ENCODE data around the gene KIAA1586. TPM values are rescaled to one million over a fixed set of nuclear protein-coding genes. Genes with fewer than 3 reads are reported as not detected.
"Not testable (repeated sequence)": the region's sequence is repeated elsewhere in the genome, so short reads cannot be mapped to it uniquely, and the experiment has no call there.

Gene KIAA1586
- polyA plus RNA-seq, 1 donor (not counting 4 experiments of a cell fraction or from before 2014, with no cell fraction given): 8.2 TPM

GRCh38 chr6:57040011-57040410 is 6.5 kb upstream of the KIAA1586 start:
- no peaks in the 10 kb centered on the region for H3K4me1 ChIP-seq (ENCODE audit: control insufficient read depth, extremely low read depth, insufficient read depth, low read length)
- H3K36me3 ChIP-seq (ENCODE audit: control insufficient read depth in 2 of 2, extremely low read depth in 1 of 2, insufficient read depth in 2 of 2, low read length in 2 of 2): no peaks in the 10 kb centered on the region
- no peaks in the 10 kb centered on the region for H3K27me3 ChIP-seq (ENCODE audit: control insufficient read depth, extremely low read depth, insufficient read depth, low read length)
- TF ChIP-seq, protein P1, sequence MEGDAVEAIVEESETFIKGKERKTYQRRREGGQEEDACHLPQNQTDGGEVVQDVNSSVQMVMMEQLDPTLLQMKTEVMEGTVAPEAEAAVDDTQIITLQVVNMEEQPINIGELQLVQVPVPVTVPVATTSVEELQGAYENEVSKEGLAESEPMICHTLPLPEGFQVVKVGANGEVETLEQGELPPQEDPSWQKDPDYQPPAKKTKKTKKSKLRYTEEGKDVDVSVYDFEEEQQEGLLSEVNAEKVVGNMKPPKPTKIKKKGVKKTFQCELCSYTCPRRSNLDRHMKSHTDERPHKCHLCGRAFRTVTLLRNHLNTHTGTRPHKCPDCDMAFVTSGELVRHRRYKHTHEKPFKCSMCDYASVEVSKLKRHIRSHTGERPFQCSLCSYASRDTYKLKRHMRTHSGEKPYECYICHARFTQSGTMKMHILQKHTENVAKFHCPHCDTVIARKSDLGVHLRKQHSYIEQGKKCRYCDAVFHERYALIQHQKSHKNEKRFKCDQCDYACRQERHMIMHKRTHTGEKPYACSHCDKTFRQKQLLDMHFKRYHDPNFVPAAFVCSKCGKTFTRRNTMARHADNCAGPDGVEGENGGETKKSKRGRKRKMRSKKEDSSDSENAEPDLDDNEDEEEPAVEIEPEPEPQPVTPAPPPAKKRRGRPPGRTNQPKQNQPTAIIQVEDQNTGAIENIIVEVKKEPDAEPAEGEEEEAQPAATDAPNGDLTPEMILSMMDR (optimal IDR thresholded peaks at IDR 0.05 in 1 of 3, IDR thresholded peaks at IDR 0.05 in 1 of 3, conservative IDR thresholded peaks at IDR 0.05 in 1 of 3; ENCODE audit: extremely low read depth in 1 of 3, insufficient read depth in 2 of 3, low read length in 3 of 3): peak; percentile 23 to 52 (median 38)
- TF ChIP-seq EZH2 (IDR thresholded peaks at IDR 0.05; ENCODE audit: low read length): no peak
- no peaks in the 10 kb centered on the region for H3K9me3 ChIP-seq (ENCODE audit: control insufficient read depth, low read depth, low read length)
- no peak for DNase-seq (ENCODE audit: low read depth, low spot score)
- H4K20me1 ChIP-seq (ENCODE audit: control insufficient read depth, extremely low read depth, insufficient read depth, low read length): no peaks in the 10 kb centered on the region
- dilution Hi-C loops (cut with MboI; ENCODE audit: extremely low pct_ligation_motif_present, low sequenced_read_pairs): no loop called here
- H3K9ac ChIP-seq (ENCODE audit: control insufficient read depth, extremely low read depth, insufficient read depth, low read length): no peak overlapping the region
- no peak overlapping the region for H3K4me3 ChIP-seq (ENCODE audit: control insufficient read depth in 2 of 3, extremely low read depth in 1 of 3, insufficient read depth in 2 of 3, low read depth in 1 of 3, low read length in 3 of 3)
- no peak for FAIRE-seq
- H3K4me2 ChIP-seq (ENCODE audit: control insufficient read depth, extremely low read depth, insufficient read depth, low read depth, low read length): no peak overlapping the region
- H3K9me1 ChIP-seq (ENCODE audit: control insufficient read depth, extremely low read depth, insufficient read depth, low read length): no peaks in the 10 kb centered on the region
- H2AFZ ChIP-seq (ENCODE audit: control insufficient read depth, low read length): no peak overlapping the region
- H3K27ac ChIP-seq (ENCODE audit: control insufficient read depth, insufficient read depth, low read length): no peak overlapping the region
- no peaks in the 10 kb centered on the region for H3K79me2 ChIP-seq (ENCODE audit: control insufficient read depth, insufficient read depth, low read length)

DNA sequence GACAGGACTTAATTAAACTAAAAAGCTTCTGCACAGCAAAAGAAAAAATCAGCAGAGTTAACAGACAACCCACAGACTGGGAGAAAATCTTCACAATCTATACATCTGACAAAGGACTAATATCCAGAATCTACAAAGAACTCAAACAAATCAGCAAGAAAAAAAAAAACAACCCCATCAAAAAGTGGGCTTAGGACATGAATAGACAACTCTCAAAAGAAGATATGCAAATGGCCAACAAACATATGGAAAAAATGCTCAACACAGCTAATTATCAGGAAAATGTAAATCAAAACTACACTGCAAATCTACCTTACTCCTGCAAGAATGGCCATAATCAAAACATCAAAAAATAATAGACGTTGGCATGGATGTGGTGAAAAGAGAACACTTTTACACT is 2.4 kb upstream of the KIAA1586 start:
- H3K9ac ChIP-seq (ENCODE audit: control insufficient read depth, extremely low read depth, insufficient read depth, low read length); H4K20me1 ChIP-seq (ENCODE audit: control insufficient read depth, extremely low read depth, insufficient read depth, low read length); DNase-seq (ENCODE audit: low read depth, low spot score); H3K4me2 ChIP-seq (ENCODE audit: control insufficient read depth, extremely low read depth, insufficient read depth, low read depth, low read length); dilution Hi-C loops (cut with MboI; ENCODE audit: extremely low pct_ligation_motif_present, low sequenced_read_pairs); H3K4me3 ChIP-seq (ENCODE audit: control insufficient read depth in 2 of 3, extremely low read depth in 1 of 3, insufficient read depth in 2 of 3, low read depth in 1 of 3, low read length in 3 of 3); FAIRE-seq; H3K27me3 ChIP-seq (ENCODE audit: control insufficient read depth, extremely low read depth, insufficient read depth, low read length); H3K36me3 ChIP-seq (ENCODE audit: control insufficient read depth in 2 of 2, extremely low read depth in 1 of 2, insufficient read depth in 2 of 2, low read length in 2 of 2); H3K27ac ChIP-seq (ENCODE audit: control insufficient read depth, insufficient read depth, low read length); H3K9me3 ChIP-seq (ENCODE audit: control insufficient read depth, low read depth, low read length); H2AFZ ChIP-seq (ENCODE audit: control insufficient read depth, low read length); H3K9me1 ChIP-seq (ENCODE audit: control insufficient read depth, extremely low read depth, insufficient read depth, low read length): not testable (repeated sequence)
- H3K79me2 ChIP-seq (ENCODE audit: control insufficient read depth, insufficient read depth, low read length): peaks cover 11% of the 10 kb centered on the region
- peaks cover 10% of the 10 kb centered on the region for H3K4me1 ChIP-seq (ENCODE audit: control insufficient read depth, extremely low read depth, insufficient read depth, low read length)

GRCh38 chr6:57044568-57044967 is 1.9 kb upstream of the KIAA1586 start:
- H3K4me1 ChIP-seq (ENCODE audit: control insufficient read depth, extremely low read depth, insufficient read depth, low read length): peaks cover 10% of the 10 kb centered on the region
- H3K79me2 ChIP-seq (ENCODE audit: control insufficient read depth, insufficient read depth, low read length): peaks cover 16% of the 10 kb centered on the region
- FAIRE-seq (no peak), DNase-seq (ENCODE audit: low read depth, low spot score) (no peak)
- H3K27ac ChIP-seq (ENCODE audit: control insufficient read depth, insufficient read depth, low read length): no peak overlapping the region
- no peaks in the 10 kb centered on the region for H3K9me1 ChIP-seq (ENCODE audit: control insufficient read depth, extremely low read depth, insufficient read depth, low read length)
- peaks cover 0 to 3% of the 10 kb centered on the region in 2 experiments for H3K36me3 ChIP-seq (ENCODE audit: control insufficient read depth in 2 of 2, extremely low read depth in 1 of 2, insufficient read depth in 2 of 2, low read length in 2 of 2)
- no peaks in the 10 kb centered on the region for H3K27me3 ChIP-seq (ENCODE audit: control insufficient read depth, extremely low read depth, insufficient read depth, low read length)
- dilution Hi-C loops (cut with MboI; ENCODE audit: extremely low pct_ligation_motif_present, low sequenced_read_pairs): no loop called here
- no peak for TF ChIP-seq EZH2 (IDR thresholded peaks at IDR 0.05; ENCODE audit: low read length)
- TF ChIP-seq, protein P1 (optimal IDR thresholded peaks at IDR 0.05 in 1 of 3, IDR thresholded peaks at IDR 0.05 in 1 of 3, conservative IDR thresholded peaks at IDR 0.05 in 1 of 3; ENCODE audit: extremely low read depth in 1 of 3, insufficient read depth in 2 of 3, low read length in 3 of 3): no peak
- H4K20me1 ChIP-seq (ENCODE audit: control insufficient read depth, extremely low read depth, insufficient read depth, low read length): no peaks in the 10 kb centered on the region
- no peak overlapping the region for H2AFZ ChIP-seq (ENCODE audit: control insufficient read depth, low read length)
- H3K4me2 ChIP-seq (ENCODE audit: control insufficient read depth, extremely low read depth, insufficient read depth, low read depth, low read length): no peak overlapping the region
- no peak overlapping the region for H3K9ac ChIP-seq (ENCODE audit: control insufficient read depth, extremely low read depth, insufficient read depth, low read length)
- H3K4me3 ChIP-seq (ENCODE audit: control insufficient read depth in 2 of 3, extremely low read depth in 1 of 3, insufficient read depth in 2 of 3, low read depth in 1 of 3, low read length in 3 of 3): no peak overlapping the region
- H3K9me3 ChIP-seq (ENCODE audit: control insufficient read depth, low read depth, low read length): no peaks in the 10 kb centered on the region

DNA sequence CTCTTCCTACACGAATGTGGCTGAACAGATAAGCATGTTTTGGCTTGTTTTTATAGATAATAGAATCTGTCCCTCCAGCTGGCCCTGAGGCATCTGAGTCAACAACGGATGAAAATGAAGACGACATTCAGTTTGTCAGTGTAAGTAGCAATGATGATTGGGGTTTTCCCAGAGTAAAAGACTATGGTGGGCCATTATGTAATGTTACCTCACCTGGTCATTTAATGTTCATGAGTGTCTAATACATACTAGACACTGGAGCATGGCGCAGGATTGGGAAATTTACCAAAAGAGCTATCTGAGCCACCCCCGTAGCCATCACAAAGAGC is 728 bp downstream of the KIAA1586 start:
- H3K4me1 ChIP-seq (ENCODE audit: control insufficient read depth, extremely low read depth, insufficient read depth, low read length): peaks cover 10% of the 10 kb centered on the region
- dilution Hi-C loops (cut with MboI; ENCODE audit: extremely low pct_ligation_motif_present, low sequenced_read_pairs); H4K20me1 ChIP-seq (ENCODE audit: control insufficient read depth, extremely low read depth, insufficient read depth, low read length); H3K9me3 ChIP-seq (ENCODE audit: control insufficient read depth, low read depth, low read length); H3K9ac ChIP-seq (ENCODE audit: control insufficient read depth, extremely low read depth, insufficient read depth, low read length); H2AFZ ChIP-seq (ENCODE audit: control insufficient read depth, low read length); H3K36me3 ChIP-seq (ENCODE audit: control insufficient read depth in 2 of 2, extremely low read depth in 1 of 2, insufficient read depth in 2 of 2, low read length in 2 of 2); H3K9me1 ChIP-seq (ENCODE audit: control insufficient read depth, extremely low read depth, insufficient read depth, low read length); H3K27me3 ChIP-seq (ENCODE audit: control insufficient read depth, extremely low read depth, insufficient read depth, low read length); H3K27ac ChIP-seq (ENCODE audit: control insufficient read depth, insufficient read depth, low read length); H3K4me3 ChIP-seq (ENCODE audit: control insufficient read depth in 2 of 3, extremely low read depth in 1 of 3, insufficient read depth in 2 of 3, low read depth in 1 of 3, low read length in 3 of 3); DNase-seq (ENCODE audit: low read depth, low spot score); H3K4me2 ChIP-seq (ENCODE audit: control insufficient read depth, extremely low read depth, insufficient read depth, low read depth, low read length); FAIRE-seq: not testable (repeated sequence)
- peaks cover 32% of the 10 kb centered on the region for H3K79me2 ChIP-seq (ENCODE audit: control insufficient read depth, insufficient read depth, low read length)
